Transverse colon (tissue), 4 donors: Measurements from ENCODE around the gene NOC4L.

Experiments used
- EP300 ChIP-seq: sonication (generic); formaldehyde crosslinking; IDR thresholded peaks from one replicate; pipeline ENCODE4 v1.6.1; 2017; ENCODE audit warnings: antibody characterized with exemption, low read depth
- POLR2A ChIP-seq: fragments of 450-650 bp; IDR thresholded peaks from one replicate; pipeline ENCODE4 v1.6.1; 2016; ENCODE audit warnings: antibody characterized with exemption, mild to moderate bottlenecking, moderate library complexity
- POLR2AphosphoS5 ChIP-seq, 3 donors: sonication (generic); formaldehyde crosslinking; IDR thresholded peaks; one replicate each; pipeline ENCODE4 v1.6.1; 2016; ENCODE audit warnings: antibody characterized with exemption in 3 of 3
- TF ChIP-seq, protein P1 (sequence below), 5 experiments: fragments of 200-600 bp in 3 of 5; fragments of 450-650 bp in 2 of 5; sonication (generic) in 3 of 5; IDR thresholded peaks; 1 replicate in 2 of 5; 2 replicates in 3 of 5; pipeline ENCODE4 v1.5.1; 2016 to 2017; ENCODE audit warnings: antibody characterized with exemption in 5 of 5, inconsistent platforms in 3 of 5, mild to moderate bottlenecking in 2 of 5, moderate library complexity in 1 of 5

- TF ChIP-seq POLR2AphosphoS5 (IDR thresholded peaks at IDR 0.05) = no peak
- TF ChIP-seq, protein P1, sequence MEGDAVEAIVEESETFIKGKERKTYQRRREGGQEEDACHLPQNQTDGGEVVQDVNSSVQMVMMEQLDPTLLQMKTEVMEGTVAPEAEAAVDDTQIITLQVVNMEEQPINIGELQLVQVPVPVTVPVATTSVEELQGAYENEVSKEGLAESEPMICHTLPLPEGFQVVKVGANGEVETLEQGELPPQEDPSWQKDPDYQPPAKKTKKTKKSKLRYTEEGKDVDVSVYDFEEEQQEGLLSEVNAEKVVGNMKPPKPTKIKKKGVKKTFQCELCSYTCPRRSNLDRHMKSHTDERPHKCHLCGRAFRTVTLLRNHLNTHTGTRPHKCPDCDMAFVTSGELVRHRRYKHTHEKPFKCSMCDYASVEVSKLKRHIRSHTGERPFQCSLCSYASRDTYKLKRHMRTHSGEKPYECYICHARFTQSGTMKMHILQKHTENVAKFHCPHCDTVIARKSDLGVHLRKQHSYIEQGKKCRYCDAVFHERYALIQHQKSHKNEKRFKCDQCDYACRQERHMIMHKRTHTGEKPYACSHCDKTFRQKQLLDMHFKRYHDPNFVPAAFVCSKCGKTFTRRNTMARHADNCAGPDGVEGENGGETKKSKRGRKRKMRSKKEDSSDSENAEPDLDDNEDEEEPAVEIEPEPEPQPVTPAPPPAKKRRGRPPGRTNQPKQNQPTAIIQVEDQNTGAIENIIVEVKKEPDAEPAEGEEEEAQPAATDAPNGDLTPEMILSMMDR (IDR thresholded peaks at IDR 0.05) = no peak
- TF ChIP-seq POLR2A = no peak
- TF ChIP-seq EP300 = no peak
Measured at GRCh38 chr12:132168311-132169031, 24.2 kb downstream of the NOC4L start.
